Dermis microvascular lymphatic vessel endothelial cell (primary cell): ENCODE results near the gene P4HA2. TPM values are rescaled to one million over a fixed set of nuclear protein-coding genes. Genes with fewer than 3 reads are reported as not detected.
A peak's percentile ranks its signal among the peaks of the same experiment; 100 is the strongest.

ENCODE experiments used
- DNase-seq, 2 donors: peaks; one replicate each; pipeline versions ENCODE4 v3.0.0 to v3.0.0-alpha.2; 2010; ENCODE audit warnings: low read depth in 2 of 2
- total RNA-seq: library from RNA; depleted of rRNA; stranded (reverse); fragments of >200 nt; gene quantifications from 2 replicates; pipeline ENCODE4 v1.2.1, GENCODE V29; 2014

Gene P4HA2
- total RNA-seq, 1 donor from 2014 or later = 37.0 TPM

- no peak for DNase-seq
These were observed 37.1 kb upstream of the P4HA2 start for GRCh38 chr5:132264546-132265335.

DNA sequence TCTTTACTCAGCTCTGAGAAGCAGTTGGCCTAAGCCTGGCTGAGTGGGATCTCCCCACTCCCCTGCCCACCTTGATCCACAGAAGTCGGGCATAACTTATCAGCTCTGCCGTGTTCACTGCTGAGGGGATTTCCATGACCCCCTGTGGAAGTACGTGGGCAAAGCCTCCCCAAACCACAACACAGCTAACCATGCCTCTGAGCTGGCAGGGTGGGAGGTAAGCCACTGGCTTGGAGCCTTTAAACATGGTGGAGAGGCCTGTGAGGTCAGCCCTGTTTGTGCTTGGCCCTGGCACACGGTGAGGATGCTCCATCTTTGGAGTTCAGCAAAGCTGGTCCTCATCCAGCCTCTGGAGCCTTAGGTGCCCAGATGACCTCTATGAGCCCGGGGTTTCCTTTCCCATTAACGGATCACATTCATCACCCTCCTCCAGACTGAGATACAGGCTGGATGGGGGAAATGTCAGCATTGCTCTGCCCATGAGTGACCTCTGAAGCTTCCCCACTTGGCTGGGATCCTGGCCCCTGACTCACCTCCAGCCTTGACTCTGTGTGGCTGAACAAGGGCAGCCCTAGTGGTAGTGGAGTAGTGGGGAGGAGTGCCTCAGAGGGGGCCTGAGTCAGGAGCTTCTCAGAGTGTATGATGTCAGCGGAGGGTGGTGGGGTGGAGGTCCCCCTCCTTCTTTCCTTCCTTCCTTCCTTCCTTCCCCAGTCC lies 36.1 kb upstream of the P4HA2 start:
- DNase-seq = peak; percentile 48 to 82

GRCh38 chr5:132262882-132263547 lies 35.4 kb upstream of the P4HA2 start:
- DNase-seq = no peak

DNA sequence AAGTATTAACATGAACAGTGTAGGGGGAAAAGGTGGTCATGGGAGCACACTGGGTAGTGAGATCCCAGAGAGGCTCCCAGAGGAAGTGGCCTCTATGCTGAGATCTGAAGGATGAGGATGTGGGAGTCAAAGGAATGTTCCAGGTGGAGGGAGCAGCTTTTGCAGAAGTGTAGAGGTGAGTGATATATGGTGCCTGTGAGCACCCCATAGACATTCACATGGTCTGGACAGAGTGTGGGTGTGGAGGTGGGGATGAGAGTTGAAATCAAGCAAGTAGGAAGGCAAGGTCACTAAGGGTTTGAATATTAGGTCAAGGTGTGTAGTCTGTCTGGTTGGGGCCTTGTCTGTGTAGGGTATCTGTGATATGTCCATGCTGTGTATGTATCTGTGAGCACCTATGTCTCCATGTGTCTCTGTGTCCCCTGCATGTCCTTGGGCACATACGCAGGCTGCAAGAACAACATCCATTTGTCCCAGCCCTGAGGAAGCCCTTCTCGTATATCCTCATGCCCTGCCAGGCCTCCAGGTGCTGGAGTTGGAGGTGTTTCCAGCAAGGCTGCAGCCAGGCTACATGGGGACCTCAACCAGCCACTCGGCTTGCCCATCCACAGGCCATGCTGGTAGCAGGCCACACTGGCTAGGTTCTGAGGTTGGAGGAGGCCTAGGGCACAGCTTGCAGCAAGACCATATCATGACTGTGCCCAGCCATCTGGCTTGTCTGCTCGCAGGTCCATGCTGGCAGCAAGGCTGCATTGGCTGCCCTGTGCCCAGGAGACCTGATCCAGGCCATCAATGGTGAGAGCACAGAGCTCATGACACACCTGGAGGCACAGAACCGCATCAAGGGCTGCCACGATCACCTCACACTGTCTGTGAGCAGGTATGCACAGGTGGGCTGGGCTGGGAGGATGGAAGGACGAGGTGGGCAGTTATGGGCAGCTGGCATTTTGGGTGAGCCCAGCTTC lies 34.5 kb upstream of the P4HA2 start:
- DNase-seq = no peak

DNA sequence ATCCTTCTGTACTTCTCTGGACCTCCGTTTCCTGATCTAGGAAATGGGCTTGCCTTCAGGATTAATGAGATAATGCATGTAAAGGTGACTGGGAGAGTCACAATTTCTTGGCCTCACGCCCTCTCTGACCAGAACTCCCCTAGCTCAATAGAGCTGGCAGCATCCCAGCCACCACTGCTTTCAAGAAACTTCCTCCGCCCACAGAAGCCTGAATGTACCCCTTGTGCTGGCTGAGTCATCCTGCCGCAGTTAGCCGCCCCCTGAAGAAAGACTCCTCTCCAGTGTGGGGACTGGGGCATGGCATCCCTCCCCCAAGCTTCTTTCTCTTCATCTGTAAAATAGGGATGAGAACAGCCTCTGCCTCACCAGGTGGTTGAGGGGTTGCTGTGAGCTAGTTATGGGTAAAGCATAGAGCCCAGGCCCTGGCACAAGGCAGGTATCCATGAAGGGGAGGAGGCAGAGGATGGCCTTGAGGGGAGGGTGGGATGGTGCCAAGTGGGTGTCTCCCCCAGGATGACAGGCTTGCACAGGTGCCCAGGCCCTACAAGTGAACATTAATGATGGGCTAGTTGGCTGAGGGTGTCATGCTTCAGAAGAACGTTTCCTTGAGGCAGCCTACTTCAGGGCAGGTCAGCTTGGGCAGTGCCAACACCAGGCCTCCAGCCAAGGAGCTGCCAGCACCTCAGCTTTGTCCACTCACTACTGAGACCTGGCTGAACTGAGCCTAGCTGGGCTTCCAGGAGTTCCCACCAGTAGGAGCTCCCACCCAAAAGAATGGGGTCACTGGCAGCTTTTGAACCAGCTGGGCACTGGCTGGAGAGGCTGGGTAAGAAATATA lies 33.3 kb upstream of the P4HA2 start:
- peak in 1 of 2 donors; percentile 92 for DNase-seq

DNA sequence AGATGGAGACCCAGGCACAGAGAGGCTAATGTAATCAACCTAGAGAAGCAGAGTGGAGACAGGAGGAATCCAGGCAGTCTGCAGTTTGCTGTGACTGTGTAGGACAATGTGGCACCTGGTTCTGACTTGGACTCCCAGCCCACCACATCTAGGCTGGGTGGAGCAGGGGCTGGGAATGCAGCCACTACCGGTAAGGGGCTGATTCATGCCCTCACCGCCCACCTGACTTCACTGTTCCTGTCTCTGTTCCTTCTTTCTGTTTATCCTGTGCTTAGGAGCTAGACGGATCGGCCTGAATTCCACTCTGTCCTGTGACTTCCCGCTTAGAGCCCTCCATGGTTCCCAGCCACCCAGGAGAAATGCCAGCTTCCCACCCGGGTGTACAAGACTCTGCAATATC lies 32.4 kb upstream of the P4HA2 start:
- DNase-seq = peak in 1 of 2 donors; percentile 80

DNA sequence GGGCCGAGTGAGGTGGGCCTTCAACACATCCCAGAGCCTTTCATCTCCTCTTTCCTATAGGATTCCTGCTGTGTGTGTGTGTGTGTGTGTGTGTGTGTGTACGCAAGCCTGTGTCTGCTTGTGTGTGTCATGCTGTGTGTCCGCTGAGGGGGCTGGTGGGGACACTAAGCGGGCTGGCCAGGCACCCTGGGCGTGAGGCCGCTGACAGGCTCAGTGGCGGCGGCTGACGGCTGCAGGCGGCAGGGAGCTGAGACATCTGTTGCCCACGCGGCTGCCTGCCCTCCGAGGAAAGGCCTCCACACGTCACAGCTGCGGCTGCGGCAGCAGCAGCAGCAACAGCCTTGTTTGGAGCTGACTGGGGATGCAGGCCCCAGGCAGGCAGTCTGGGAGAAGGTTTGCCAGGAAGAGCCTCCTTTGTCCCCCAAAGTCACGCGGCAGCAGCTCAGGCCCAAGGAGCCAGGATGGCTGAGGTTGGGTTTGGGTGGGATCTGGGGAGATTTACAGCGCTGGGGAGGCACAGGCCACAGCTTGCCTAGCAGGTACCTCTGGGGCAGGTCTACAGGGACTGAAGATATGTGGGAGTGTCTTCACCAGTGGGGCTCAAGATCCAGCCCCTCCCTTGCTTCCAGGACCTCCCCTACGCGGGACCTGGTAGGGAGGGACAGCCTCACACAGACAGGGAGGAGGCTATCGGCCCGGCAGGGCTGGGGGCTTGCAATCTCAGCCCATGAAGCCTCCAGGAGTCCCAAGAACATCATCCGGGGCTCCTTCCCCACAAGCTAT lies 31.6 kb upstream of the P4HA2 start:
- peak in 1 of 2 donors; percentile 67 for DNase-seq

GRCh38 chr5:132258102-132259068 lies 30.7 kb upstream of the P4HA2 start:
- peak in 1 of 2 donors; percentile 62 for DNase-seq

- DNase-seq = peak in 1 of 2 donors; percentile 61
These were observed 29.8 kb upstream of the P4HA2 start, which contains the start of gene PDLIM4 for GRCh38 chr5:132257131-132258101. TSS of gene PDLIM4 (plus strand) at chr5:132257696. CDS start at chr5:132257735, 39 bp downstream.

GRCh38 chr5:132256783-132257130 lies 29.1 kb upstream of the P4HA2 start:
- no peak for DNase-seq

GRCh38 chr5:132256086-132256782 lies 28.6 kb upstream of the P4HA2 start:
- no peak for DNase-seq

- no peak for DNase-seq
These were observed 26.8 kb upstream of the P4HA2 start for GRCh38 chr5:132254321-132254977.

DNA sequence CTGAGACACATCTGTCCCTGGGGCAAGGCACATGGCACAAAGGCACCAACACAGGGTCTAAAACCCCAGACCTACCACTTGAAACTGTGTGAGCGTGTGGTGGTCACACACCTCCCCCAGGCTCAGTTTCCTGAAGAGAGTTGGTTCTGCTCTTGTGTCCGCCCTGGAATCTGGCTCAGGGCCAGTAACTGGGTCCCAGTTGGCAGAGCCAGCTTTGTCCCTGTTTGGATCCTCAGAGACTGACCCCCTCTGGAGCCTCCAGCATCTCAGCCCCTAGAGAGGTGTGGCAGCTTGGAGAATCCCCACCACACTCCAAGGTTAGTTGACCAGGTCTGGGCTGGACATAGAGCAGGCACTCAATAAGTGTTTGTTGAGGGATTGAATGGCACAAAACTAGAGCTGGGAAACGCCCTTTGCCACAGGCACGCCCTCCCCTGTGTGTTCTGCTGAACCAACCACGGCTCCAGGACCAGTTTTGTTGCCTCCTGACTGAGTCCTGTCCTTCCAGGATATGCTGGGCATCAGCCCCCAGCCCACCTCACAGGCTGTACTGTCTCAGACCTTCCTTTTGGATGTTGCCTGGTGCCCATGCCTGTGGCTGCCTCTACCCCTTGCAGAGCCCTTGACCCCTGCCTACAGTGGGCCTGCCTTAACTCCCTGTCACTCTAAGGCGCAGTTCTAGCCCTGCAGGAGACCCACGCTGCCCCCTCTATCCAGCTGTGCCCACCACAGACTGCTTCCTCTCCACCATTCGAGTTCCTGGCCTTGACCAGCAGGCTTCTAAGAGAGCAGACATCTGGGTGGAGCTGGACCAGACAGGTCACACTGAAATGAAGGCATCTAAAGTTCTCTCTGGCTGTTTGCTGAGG lies 26.0 kb upstream of the P4HA2 start:
- no peak for DNase-seq

- no peak for DNase-seq
These were observed 25.4 kb upstream of the P4HA2 start for GRCh38 chr5:132253008-132253441.

GRCh38 chr5:132251220-132251725 lies 23.6 kb upstream of the P4HA2 start:
- no peak for DNase-seq
